ENCODE results near the gene EIF4B.
"Not testable (repeated sequence)": the region's sequence is repeated elsewhere in the genome, so short reads cannot be mapped to it uniquely, and the experiment has no call there.

Gene EIF4B

GRCh38 chr12:53011889-53012288 lies 5.6 kb downstream of the EIF4B start:
- Histone ChIP-seq H3K4me3 (no peak overlapping the region), H3K27ac (no peak overlapping the region)
- no peak for DNase-seq (ENCODE audit: low spot score)
- no peak for TF ChIP-seq CTCF (IDR thresholded peaks at IDR 0.05)

DNA sequence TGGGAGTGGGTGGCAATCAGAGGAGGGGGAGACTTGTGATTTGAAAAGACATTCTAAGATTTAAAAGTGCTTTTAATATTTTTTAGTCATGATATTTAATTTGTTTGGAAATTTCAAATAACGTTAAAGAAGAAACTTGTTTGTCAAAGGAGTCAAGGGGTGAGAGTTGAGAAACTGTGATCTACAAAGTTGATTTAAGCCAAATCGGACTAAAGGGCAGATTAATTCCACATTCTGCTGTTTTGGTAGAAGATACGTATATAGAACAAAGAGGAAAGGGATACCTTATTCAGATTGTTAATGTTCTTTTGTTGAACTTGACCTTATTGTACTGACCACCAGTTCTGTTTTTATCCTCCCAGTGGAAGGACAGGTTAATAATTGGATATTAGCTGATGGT lies 6.7 kb downstream of the EIF4B start:
- no peak overlapping the region for H3K4me3 ChIP-seq
- H3K27ac ChIP-seq: no peak overlapping the region
- TF ChIP-seq CTCF (IDR thresholded peaks at IDR 0.05): no peak
- DNase-seq (ENCODE audit: low spot score): no peak

DNA sequence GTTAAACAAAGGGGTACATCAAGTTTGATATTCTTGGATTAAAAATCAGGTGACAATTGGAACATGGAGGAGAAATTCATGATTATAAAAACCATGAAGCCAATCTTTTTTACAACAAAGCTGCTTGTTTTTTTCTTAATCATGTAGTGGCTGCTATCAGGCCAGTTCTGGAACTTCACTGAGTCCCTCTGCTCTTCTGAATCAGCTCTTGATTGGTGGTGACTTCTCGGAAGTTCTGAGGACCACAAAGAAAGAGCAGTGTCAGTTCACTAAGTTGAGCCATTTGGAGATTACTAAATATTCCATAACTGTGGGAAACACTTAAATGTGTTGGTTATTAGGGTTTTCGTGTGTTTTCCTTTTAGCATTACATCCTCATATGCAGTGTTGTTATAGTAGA lies 8.5 kb downstream of the EIF4B start:
- no peak for DNase-seq (ENCODE audit: low spot score)

GRCh38 chr12:53025250-53025649 lies 19.0 kb downstream of the EIF4B start:
- H3K4me3 ChIP-seq: no peak overlapping the region
- no peak for DNase-seq (ENCODE audit: low spot score)
- H3K27ac ChIP-seq: no peak overlapping the region
- no peak for TF ChIP-seq CTCF (IDR thresholded peaks at IDR 0.05)

More for the DNA sequence above, 8.5 kb downstream of the EIF4B start:
- Histone ChIP-seq H3K27ac (no peak overlapping the region), H3K4me3 (no peak overlapping the region)
- no peak for TF ChIP-seq CTCF (IDR thresholded peaks at IDR 0.05)

GRCh38 chr12:53027014-53027413 lies 20.8 kb downstream of the EIF4B start:
- not testable (repeated sequence) for H3K4me3 ChIP-seq; DNase-seq (ENCODE audit: low spot score); H3K27ac ChIP-seq

GRCh38 chr12:53031616-53032015 lies 25.4 kb downstream of the EIF4B start:
- no peak overlapping the region for H3K27ac ChIP-seq
- TF ChIP-seq CTCF (IDR thresholded peaks at IDR 0.05): no peak
- no peak for DNase-seq (ENCODE audit: low spot score)
- no peak overlapping the region for H3K4me3 ChIP-seq

DNA sequence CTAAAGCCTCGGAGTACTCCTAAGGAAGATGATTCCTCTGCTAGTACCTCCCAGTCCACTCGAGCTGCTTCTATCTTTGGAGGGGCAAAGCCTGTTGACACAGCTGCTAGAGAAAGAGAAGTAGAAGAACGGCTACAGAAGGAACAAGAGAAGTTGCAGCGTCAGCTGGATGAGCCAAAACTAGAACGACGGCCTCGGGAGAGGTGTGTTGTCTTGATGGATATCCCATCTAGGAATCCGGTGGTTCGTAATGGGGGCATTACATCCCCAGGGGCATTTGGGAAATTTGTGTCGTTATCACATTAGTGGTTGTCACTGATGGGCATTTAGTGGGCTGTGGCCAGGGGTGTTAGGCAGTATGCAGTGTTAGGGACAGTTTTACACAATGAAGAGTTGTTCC lies 27.6 kb downstream of the EIF4B start:
- H3K27ac ChIP-seq: peak overlapping the region in 1 of 2 donors; percentile 32
- not testable (repeated sequence) for H3K4me3 ChIP-seq; DNase-seq (ENCODE audit: low spot score)

DNA sequence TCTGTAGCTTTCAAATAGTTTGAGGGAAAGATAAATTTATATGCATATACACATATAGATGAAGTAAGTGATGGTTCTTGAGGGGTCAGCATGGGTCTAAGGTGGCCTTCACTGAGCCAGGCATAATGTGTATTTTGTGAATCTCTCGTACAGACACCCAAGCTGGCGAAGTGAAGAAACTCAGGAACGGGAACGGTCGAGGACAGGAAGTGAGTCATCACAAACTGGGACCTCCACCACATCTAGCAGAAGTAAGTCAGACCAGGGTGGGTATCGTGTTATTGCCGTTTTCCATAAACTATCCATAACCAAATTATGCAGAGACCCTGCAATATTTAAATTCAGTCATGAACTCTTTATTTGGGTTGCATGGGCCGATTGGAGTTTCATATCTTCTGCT lies 28.2 kb downstream of the EIF4B start:
- no peak overlapping the region for H3K4me3 ChIP-seq
- peak overlapping the region in 1 of 2 donors; percentile 32 for H3K27ac ChIP-seq
- DNase-seq (ENCODE audit: low spot score): no peak
- TF ChIP-seq CTCF (IDR thresholded peaks at IDR 0.05): no peak
